PC-9 (cell line): ENCODE results near the gene BORCS5. TPM values are rescaled to one million over a fixed set of nuclear protein-coding genes. Genes with fewer than 3 reads are reported as not detected.

ENCODE experiments used
- BruUV-seq: library from RNA; stranded (reverse); fragments of 400-500 nt; replicated peaks from 2 replicates; lab custom pipeline; 2021; lab: Mats Ljungman, UMichigan
- CTCF ChIA-PET: fragments of 300-600 bp; sonication (Branson Sonifier 250); formaldehyde crosslinking; loops from one replicate; lab custom pipeline; 2022; ENCODE audit warnings: antibody characterized with exemption; lab: Charles Lee
- POLR2A ChIA-PET: fragments of 300-600 bp; sonication (Branson Sonifier 250); formaldehyde crosslinking; loops from one replicate; lab custom pipeline; 2022; ENCODE audit warnings: antibody characterized with exemption; ENCODE audit not compliant: unreplicated experiment; lab: Charles Lee
- DNase-seq, 2 experiments: peaks; one replicate each; pipeline versions ENCODE4 v3.0.0 to v3.0.0-alpha.2; 2015 to 2022; ENCODE audit warnings: mixed read lengths in 1 of 2
- H2AFZ ChIP-seq: fragments of 200-600 bp; sonication (generic); 2 replicates; pipeline ENCODE4 v1.8.1; 2017; ENCODE audit warnings: antibody characterized with exemption
- H3F3A ChIP-seq: fragments of 200-600 bp; sonication (generic); 2 replicates; pipeline ENCODE4 v1.8.1; 2017; ENCODE audit warnings: antibody characterized with exemption, mild to moderate bottlenecking, low read depth; ENCODE audit not compliant: insufficient read depth
- H3K27ac ChIP-seq: fragments of 200-600 bp; sonication (generic); 2 replicates; pipeline ENCODE4 v1.6.1; 2016; ENCODE audit warnings: mixed run types
- H3K27me3 ChIP-seq: fragments of 200-600 bp; sonication (generic); 2 replicates; pipeline ENCODE4 v1.6.1; 2016; ENCODE audit warnings: low read depth, mixed run types; ENCODE audit not compliant: insufficient read depth
- H3K36me3 ChIP-seq: fragments of 200-600 bp; sonication (generic); 2 replicates; pipeline ENCODE4 v1.6.1; 2016; ENCODE audit warnings: low read depth, mixed run types
- H3K4me1 ChIP-seq: fragments of 200-600 bp; sonication (generic); replicated peaks from 2 replicates; pipeline ENCODE4 v1.6.1; 2016; ENCODE audit warnings: mixed run types; ENCODE audit not compliant: insufficient read depth
- H3K4me2 ChIP-seq: fragments of 200-600 bp; sonication (generic); 2 replicates; pipeline ENCODE4 v1.6.1; 2017; ENCODE audit warnings: mixed run types
- H3K4me3 ChIP-seq: fragments of 200-600 bp; sonication (generic); 2 replicates; pipeline ENCODE4 v1.6.1; 2016; ENCODE audit warnings: mixed run types
- H3K79me2 ChIP-seq: fragments of 200-600 bp; sonication (generic); 2 replicates; pipeline ENCODE4 v1.6.1; 2017; ENCODE audit warnings: low read depth, mixed run types
- H3K9me2 ChIP-seq: fragments of 200-600 bp; sonication (generic); 2 replicates; pipeline ENCODE4 v1.8.1; 2017; ENCODE audit warnings: mild to moderate bottlenecking; ENCODE audit not compliant: insufficient read depth
- H3K9me3 ChIP-seq: fragments of 200-600 bp; sonication (generic); 2 replicates; pipeline ENCODE4 v1.8.1; 2016; ENCODE audit warnings: low read depth; ENCODE audit not compliant: insufficient read depth
- H4K20me1 ChIP-seq: fragments of 200-600 bp; sonication (generic); 2 replicates; pipeline ENCODE4 v1.8.1; 2017; ENCODE audit not compliant: insufficient read depth
- CTCF ChIP-seq: fragments of 200-600 bp; sonication (generic); conservative IDR thresholded peaks from 2 replicates; pipeline ENCODE4 v1.6.1; 2017; ENCODE audit warnings: mixed run types, antibody characterized with exemption, mild to moderate bottlenecking, moderate library complexity
- EZH2 ChIP-seq: fragments of 200-600 bp; sonication (generic); IDR thresholded peaks from 2 replicates; pipeline ENCODE4 v1.8.0; 2017; ENCODE audit warnings: antibody characterized with exemption, low read depth
- intact Hi-C: fragments of 100-400 bp; cut with micrococcal nuclease; formaldehyde crosslinking; loops from one replicate; pipeline ENCODE4 v1.10.0; 2022; ENCODE audit not compliant: unreplicated experiment
- total RNA-seq: library from RNA; stranded (reverse); gene quantifications from 2 replicates; pipeline ENCODE4 v1.2.3, GENCODE V29; 2021

Gene BORCS5
- total RNA-seq, 1 experiment from 2014 or later: 19.7 TPM

DNA sequence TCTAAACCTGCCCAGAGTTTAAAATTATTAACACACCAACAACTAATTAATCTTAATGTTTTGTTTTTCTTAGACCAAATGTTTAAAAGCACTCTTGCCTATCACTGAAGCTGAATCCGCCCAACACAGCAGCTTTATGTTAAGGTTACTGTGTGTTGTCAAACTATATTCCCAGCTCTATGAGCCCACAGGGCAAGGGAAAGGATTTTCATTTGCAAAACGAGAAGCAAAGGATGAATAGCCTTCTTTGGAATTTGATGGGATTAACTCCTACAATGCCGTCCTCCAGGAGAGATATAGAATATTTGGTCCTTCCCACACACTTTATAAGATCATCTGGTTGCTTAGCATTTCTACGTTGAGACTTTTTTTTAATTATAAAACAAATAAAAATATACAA, 162.0 kb downstream of the BORCS5 start:
- Histone ChIP-seq H2AFZ (no peak overlapping the region), H4K20me1 (no peaks in the 10 kb centered on the region; the same call in 1 of the 2 replicates), H3K9me2 (no peaks in the 10 kb centered on the region; the same call in 1 of the 2 replicates), H3K79me2 (no peaks in the 10 kb centered on the region), H3K4me3 (no peak overlapping the region), H3K27me3 (no peaks in the 10 kb centered on the region), H3F3A (no peaks in the 10 kb centered on the region), H3K9me3 (no peaks in the 10 kb centered on the region), H3K4me2 (no peak overlapping the region), H3K27ac (no peak overlapping the region), H3K4me1 (no peaks in the 10 kb centered on the region; the same call in 1 of the 2 replicates), H3K36me3 (peaks cover 14% of the 10 kb centered on the region)
- intact Hi-C loops: no loop called here
- POLR2A ChIA-PET: interaction anchor here (0.6 kb wide), 1 partner anchor 14 kb away, joined by 24 read pairs; no protein-coding TSS in a partner anchor
- no peak for DNase-seq
- no TSS peak for BruUV-seq
- CTCF ChIA-PET: interaction anchor here (0.6 kb wide), 1 partner anchor 441 kb away, joined by 3 read pairs; no protein-coding TSS in a partner anchor
- TF ChIP-seq CTCF (no peak), EZH2 (no peak)

Other genes with a start within 250 kb of the BORCS5 start
- 45.5 and 60.0 TPM in 2 replicates for gene LRP6, start 90.0 kb upstream of the BORCS5 start, total RNA-seq
- gene MANSC1, start 6.8 kb upstream of the BORCS5 start, total RNA-seq: 25.5 and 32.0 TPM in 2 replicates
- gene DUSP16, start 205.8 kb downstream of the BORCS5 start, total RNA-seq: 23.6 and 24.8 TPM in 2 replicates